Motor neuron (in vitro differentiated cells): ENCODE results near the gene PCDH9. TPM values are rescaled to one million over a fixed set of nuclear protein-coding genes. Genes with fewer than 3 reads are reported as not detected.

Source experiments
- ATAC-seq, 8 experiments: fragments of 200-7000 bp; cut with Tn5 transposase; replicated peaks in 6 of 8; 2 replicates each; pipeline ENCODE4 v1.8.0; 2021; ENCODE audit warnings: mild to moderate bottlenecking in 8 of 8, moderate library complexity in 8 of 8
- H3K27ac ChIP-seq, 2 donors: fragments of 250-450 bp; sonication (Bioruptor Pico); 2 replicates each; pipeline ENCODE4 v1.9.0; 2021; ENCODE audit warnings: antibody characterized with exemption in 2 of 2, mild to moderate bottlenecking in 2 of 2, moderate library complexity in 1 of 2
- H3K4me1 ChIP-seq, 2 donors: fragments of 250-450 bp; sonication (Bioruptor Pico); replicated peaks in 1 of 2; 2 replicates each; pipeline ENCODE4 v1.6.1; 2021; ENCODE audit warnings: antibody characterized with exemption in 2 of 2, mild to moderate bottlenecking in 2 of 2, moderate library complexity in 1 of 2
- H3K4me3 ChIP-seq, 5 donors: fragments of 250-450 bp; sonication (Bioruptor Pico); 2 replicates each; pipeline ENCODE4 v1.9.0; 2021; ENCODE audit warnings: antibody characterized with exemption in 5 of 5, mild to moderate bottlenecking in 5 of 5, moderate library complexity in 4 of 5
- WGBS, 10 experiments: fragments of 450-650 bp; shearing (Covaris generic); methylation state at CpG; one replicate each; pipeline ENCODE4 v1.0.0; 2022; 5-methylcytosine and 5-hydroxymethylcytosine counted together
- in situ Hi-C, 9 experiments: fragments of 400-800 bp; cut with MboI; loops; one replicate each; pipeline ENCODE4 v1.15.0; 2021; ENCODE audit warnings: low sequenced_read_pairs in 9 of 9, low pct_unique_long_range_greater_than_20kb in 2 of 9; ENCODE audit not compliant: unreplicated experiment in 9 of 9
- total RNA-seq, 8 experiments: library from RNA; unstranded; fragments of 300-600 nt; gene quantifications; 2 replicates each; pipeline versions ENCODE4 v1.2.3 to v1.2.4, GENCODE V29; 2022

PCDH9 gene
- total RNA-seq, 8 experiments from 2014 or later, result 0.51 to 201 (median 64.7) TPM

DNA sequence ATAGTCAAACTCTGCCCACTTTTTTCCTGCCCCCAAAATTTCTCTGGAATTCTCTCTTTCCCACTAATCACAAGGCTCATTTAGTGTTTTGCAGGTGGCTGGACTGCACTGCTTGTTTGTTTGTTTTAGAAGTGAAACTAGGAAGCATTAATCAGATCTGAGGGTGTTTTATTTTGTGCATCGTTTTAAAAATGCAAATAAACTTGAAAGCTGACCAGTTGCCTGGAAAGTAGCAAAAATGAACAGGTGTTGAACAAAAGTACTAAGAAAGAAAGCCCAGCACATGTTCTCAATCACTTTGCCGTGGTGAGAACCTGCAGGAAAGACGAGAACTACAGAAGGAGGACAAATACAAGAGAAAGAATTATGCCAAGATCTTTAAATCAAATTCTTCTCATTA lies 365.5 kb downstream of the PCDH9 start:
- Histone ChIP-seq H3K27ac (no peak overlapping the region), H3K4me1 (peaks cover 0 to 11% of the 10 kb centered on the region in 2 donors), H3K4me3 (no peak overlapping the region)
- 3 to 100% (median 63%) methylated on average over 1 to 3 of the region's 3 CpGs for WGBS, 10 experiments
- in situ Hi-C loops, result no loop called here
- ATAC-seq, result peak in 1 of 8 experiments; percentile 44

DNA sequence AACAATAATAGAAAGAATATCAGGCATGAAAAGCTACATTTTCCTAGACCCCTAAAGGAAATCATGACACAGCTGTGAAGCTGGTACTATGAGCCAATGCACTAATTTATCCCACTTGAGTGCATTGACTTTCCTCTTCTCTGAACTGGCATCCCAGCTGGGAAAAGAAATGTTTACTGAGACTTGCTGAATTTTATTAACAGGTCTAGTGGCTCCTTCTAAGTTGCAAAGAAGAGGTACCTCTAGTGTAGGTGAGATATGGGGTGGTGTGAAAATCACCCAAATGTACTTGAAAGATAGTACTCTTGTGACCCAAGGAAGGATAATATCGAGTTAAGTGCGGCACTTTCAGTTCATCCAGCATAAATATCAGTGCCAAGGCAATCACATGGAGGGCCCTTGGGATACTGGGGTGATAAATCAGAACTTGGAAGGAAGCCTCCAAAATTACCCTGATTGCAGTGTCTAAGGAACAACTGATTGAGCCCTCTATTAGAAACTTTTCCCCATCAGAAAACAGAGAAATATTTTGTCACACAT lies 369.2 kb downstream of the PCDH9 start:
- WGBS, 10 experiments, result 0 to 100% (median 76%) methylated on average over 1 to 2 of the region's 2 CpGs; no CpG with 5 or more reads in 4 of the 10 experiments
- Histone ChIP-seq H3K4me1 (peaks cover 0 to 14% of the 10 kb centered on the region in 2 donors), H3K27ac (no peak overlapping the region), H3K4me3 (no peak overlapping the region)
- in situ Hi-C loops, result no loop called here
- no peak for ATAC-seq

- in situ Hi-C loops, result no loop called here
- WGBS, 10 experiments, result 10 to 93% (median 55%) methylated on average over 1 to 7 of the region's 8 CpGs
- peaks cover 0 to 14% of the 10 kb centered on the region in 2 donors for H3K4me1 ChIP-seq
- ATAC-seq, result peak in 2 of 8 experiments; percentile 9 to 23
- no peak overlapping the region for H3K4me3 ChIP-seq
- H3K27ac ChIP-seq, result no peak overlapping the region
Measured at GRCh38 chr13:66859934-66860877, 369.9 kb downstream of the PCDH9 start.

DNA sequence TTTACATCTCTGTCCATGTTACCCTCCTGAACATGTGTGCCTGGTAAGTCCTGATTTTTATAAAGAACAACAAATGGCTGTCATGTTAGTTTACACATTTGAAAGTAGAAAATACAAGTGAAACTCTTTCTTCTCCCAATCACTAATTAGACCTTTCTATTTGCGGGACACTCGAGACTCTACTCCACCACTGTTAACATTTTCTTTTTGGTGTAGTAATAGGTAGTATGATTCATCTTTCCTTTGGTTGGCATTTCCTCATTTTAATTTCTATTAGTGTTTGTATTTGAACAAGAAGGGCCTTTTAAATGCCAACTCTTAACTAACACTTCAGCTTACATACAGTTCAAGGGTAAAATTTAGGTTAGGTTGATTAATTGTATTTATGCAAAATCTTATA lies 371.1 kb downstream of the PCDH9 start:
- 58 to 94% (median 91%) methylated on average over 2 of the region's 2 CpGs; no CpG with 5 or more reads in 3 of the 10 experiments for WGBS, 10 experiments
- in situ Hi-C loops, result no loop called here
- peaks cover 0 to 24% of the 10 kb centered on the region in 2 donors for H3K4me1 ChIP-seq
- ATAC-seq, result no peak
- no peak overlapping the region for H3K4me3 ChIP-seq
- no peak overlapping the region for H3K27ac ChIP-seq

GRCh38 chr13:66858163-66858562 lies 372.0 kb downstream of the PCDH9 start:
- ATAC-seq, result no peak
- in situ Hi-C loops, result no loop called here
- peaks cover 0 to 26% of the 10 kb centered on the region in 2 donors for H3K4me1 ChIP-seq

DNA sequence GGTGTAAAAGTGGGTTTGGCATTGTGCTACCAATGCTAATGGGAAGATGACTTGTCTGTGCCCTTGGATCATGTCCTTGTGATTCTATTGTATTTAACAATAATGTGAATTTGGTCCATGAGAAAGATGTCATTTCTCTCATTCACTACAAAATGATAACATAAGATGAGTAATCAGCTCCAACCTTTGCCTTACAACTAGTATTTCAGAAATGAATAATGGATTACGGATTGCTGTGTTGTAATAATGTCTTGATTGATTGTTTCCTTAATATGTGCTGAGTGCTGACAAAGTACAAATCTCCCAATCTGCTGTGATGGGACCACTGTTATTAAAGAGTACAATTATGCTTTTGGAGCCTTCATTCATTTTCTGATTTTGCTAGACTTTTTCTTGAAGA lies 375.0 kb downstream of the PCDH9 start:
- 17 to 83% (median 80%) methylated on average over 1 of the region's 1 CpG; no CpG with 5 or more reads in 7 of the 10 experiments for WGBS, 10 experiments
- no peak overlapping the region for H3K27ac ChIP-seq
- in situ Hi-C loops, result no loop called here

More at GRCh38 chr13:66858163-66858562, 372.0 kb downstream of the PCDH9 start:
- no peak overlapping the region for H3K4me3 ChIP-seq
- WGBS, 10 experiments, result 14 to 100% (median 92%) methylated on average over 2 to 3 of the region's 3 CpGs
- no peak overlapping the region for H3K27ac ChIP-seq

DNA sequence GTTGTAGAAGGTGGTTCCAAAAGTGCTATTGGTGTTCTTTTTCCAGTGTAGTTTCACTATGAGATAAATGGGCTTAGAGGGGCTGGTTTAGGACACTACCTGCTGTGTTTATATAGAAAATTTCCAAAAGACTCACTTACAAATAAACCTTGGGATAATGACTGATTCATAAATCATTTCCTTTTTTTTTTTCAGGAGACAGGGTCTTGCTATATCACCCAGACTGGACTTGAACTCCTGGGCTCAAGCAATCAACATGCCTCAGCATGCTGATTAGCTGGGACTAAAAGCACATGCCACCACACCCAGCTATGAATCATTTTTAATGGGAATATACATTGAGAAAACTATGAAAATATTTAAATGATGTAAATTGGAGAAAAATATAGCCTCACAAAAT lies 376.6 kb downstream of the PCDH9 start:
- Histone ChIP-seq H3K4me3 (no peak overlapping the region), H3K4me1 (peaks cover 0 to 18% of the 10 kb centered on the region in 2 donors), H3K27ac (no peak overlapping the region)
- in situ Hi-C loops, result no loop called here
- peak in 2 of 8 experiments; percentile 69 to 71 for ATAC-seq

More for the DNA sequence above, 375.0 kb downstream of the PCDH9 start:
- peak in 6 of 8 experiments; percentile 29 to 69 (median 50) for ATAC-seq
- no peak overlapping the region for H3K4me3 ChIP-seq
- H3K4me1 ChIP-seq, result peaks cover 0 to 20% of the 10 kb centered on the region in 2 donors

GRCh38 chr13:66849706-66850105 lies 380.4 kb downstream of the PCDH9 start:
- Histone ChIP-seq H3K4me1 (peaks cover 0 to 13% of the 10 kb centered on the region in 2 donors), H3K27ac (no peak overlapping the region), H3K4me3 (no peak overlapping the region)
- peak in 3 of 8 experiments; percentile 39 to 56 (median 47) for ATAC-seq
- WGBS, 10 experiments, result 0 to 77% (median 53%) methylated on average over 1 to 3 of the region's 4 CpGs; no CpG with 5 or more reads in 5 of the 10 experiments
- in situ Hi-C loops, result no loop called here

GRCh38 chr13:66847541-66847940 lies 382.6 kb downstream of the PCDH9 start:
- no peak overlapping the region for H3K27ac ChIP-seq
- WGBS, 10 experiments, result 0 to 100% (median 89%) methylated on average over 2 to 6 of the region's 6 CpGs; no CpG with 5 or more reads in 1 of the 10 experiments
- in situ Hi-C loops, result no loop called here
- no peak overlapping the region for H3K4me3 ChIP-seq
- peaks cover 0 to 8% of the 10 kb centered on the region in 2 donors for H3K4me1 ChIP-seq
- no peak for ATAC-seq

DNA sequence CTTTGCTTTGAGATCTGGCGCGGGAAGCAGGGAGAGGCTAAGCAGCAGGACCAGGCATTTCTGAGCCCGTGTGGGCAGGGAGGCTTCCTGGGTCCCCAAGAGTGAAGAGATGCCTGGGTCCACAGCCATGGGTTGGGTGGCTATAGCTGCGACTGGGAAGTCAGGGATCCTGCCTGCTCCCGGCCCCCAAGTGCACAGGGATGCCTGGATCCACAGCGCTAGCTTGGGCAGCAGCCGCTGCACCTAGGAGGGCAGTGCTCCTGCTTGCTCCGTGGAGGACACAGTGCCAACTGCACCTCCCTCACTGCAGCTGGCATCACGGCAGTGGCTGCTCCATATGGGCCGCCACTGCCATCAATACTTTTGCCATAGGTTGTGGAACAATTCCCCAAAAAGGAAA lies 384.7 kb downstream of the PCDH9 start:
- H3K4me3 ChIP-seq, result no peak overlapping the region
- no peak for ATAC-seq
- 17 to 100% (median 90%) methylated on average over 1 to 3 of the region's 10 CpGs; no CpG with 5 or more reads in 4 of the 10 experiments for WGBS, 10 experiments
- in situ Hi-C loops, result no loop called here
- peaks cover 0 to 12% of the 10 kb centered on the region in 2 donors for H3K4me1 ChIP-seq
- no peak overlapping the region for H3K27ac ChIP-seq

- Histone ChIP-seq H3K27ac (no peak overlapping the region), H3K4me1 (peaks cover 0 to 12% of the 10 kb centered on the region in 2 donors), H3K4me3 (no peak overlapping the region)
- no peak for ATAC-seq
- WGBS, 10 experiments, result 0 to 80% (median 53%) methylated on average over 1 to 5 of the region's 7 CpGs; no CpG with 5 or more reads in 3 of the 10 experiments
- in situ Hi-C loops, result no loop called here
Measured at GRCh38 chr13:66844933-66845332, 385.2 kb downstream of the PCDH9 start.

GRCh38 chr13:66842766-66843165 lies 387.4 kb downstream of the PCDH9 start:
- ATAC-seq, result peak in 1 of 8 experiments; percentile 46
- no peak overlapping the region for H3K4me3 ChIP-seq
- H3K4me1 ChIP-seq, result peaks cover 0 to 6% of the 10 kb centered on the region in 2 donors
- WGBS, 10 experiments, result 0 to 83% (median 69%) methylated on average over 1 to 2 of the region's 2 CpGs; no CpG with 5 or more reads in 4 of the 10 experiments
- in situ Hi-C loops, result no loop called here
- no peak overlapping the region for H3K27ac ChIP-seq

- Histone ChIP-seq H3K4me1 (peaks cover 0 to 9% of the 10 kb centered on the region in 2 donors), H3K27ac (no peak overlapping the region), H3K4me3 (no peak overlapping the region)
- in situ Hi-C loops, result no loop called here
- 29 to 100% (median 68%) methylated on average over 1 to 3 of the region's 3 CpGs for WGBS, 10 experiments
- ATAC-seq, result no peak
Measured at GRCh38 chr13:66840621-66841020, 389.5 kb downstream of the PCDH9 start.
